H1 (cell line): ENCODE results near the gene MATK. TPM values are rescaled to one million over a fixed set of nuclear protein-coding genes. Genes with fewer than 3 reads are reported as not detected.
A peak's percentile ranks its signal among the peaks of the same experiment; 100 is the strongest.

Experiments
- ASH2L ChIP-seq: fragments of 200-600, 300-600 bp; sonication (generic); IDR thresholded peaks from one replicate; pipeline ENCODE4 v1.7.1; 2017; ENCODE audit warnings: low read length
- ATF3 ChIP-seq: IDR thresholded peaks from 2 replicates; pipeline ENCODE4 v1.6.1; 2011; ENCODE audit warnings: low read depth, mild to moderate bottlenecking, low read length; ENCODE audit not compliant: insufficient read depth
- CTBP2 ChIP-seq: IDR thresholded peaks from 2 replicates; pipeline ENCODE4 v1.7.0; 2011; ENCODE audit warnings: borderline replicate concordance, mild to moderate bottlenecking, moderate library complexity, mixed read lengths, low read length; ENCODE audit not compliant: insufficient read depth, insufficient read length
- E2F6 ChIP-seq: IDR thresholded peaks from 2 replicates; pipeline ENCODE4 v1.6.1; 2012; ENCODE audit warnings: inconsistent platforms
- HDAC2 ChIP-seq, 2 experiments: fragments of 300-600 bp in 1 of 2; sonication (generic) in 1 of 2; IDR thresholded peaks; 2 replicates each; pipeline ENCODE4 v1.6.1; 2011 to 2012; ENCODE audit warnings: low read depth in 2 of 2, low read length in 2 of 2, mild to moderate bottlenecking in 2 of 2, moderate library complexity in 2 of 2, borderline replicate concordance in 1 of 2, inconsistent platforms in 1 of 2
- JUN ChIP-seq: IDR thresholded peaks from 2 replicates; pipeline ENCODE4 v1.6.1; 2011; ENCODE audit warnings: low read depth, mild to moderate bottlenecking, improper control_type of control experiment, low read length
- KDM4A ChIP-seq: IDR thresholded peaks from one replicate; pipeline ENCODE4 v1.7.1; 2012; ENCODE audit warnings: low read depth, mild to moderate bottlenecking, moderate library complexity, low read length, inconsistent platforms; ENCODE audit not compliant: severe bottlenecking
- MAFK ChIP-seq: IDR thresholded peaks from 2 replicates; pipeline ENCODE4 v1.6.1; 2012; ENCODE audit warnings: low read depth, mild to moderate bottlenecking, improper control_type of control experiment, low read length
- POLR2AphosphoS5 ChIP-seq: IDR thresholded peaks from 2 replicates; pipeline ENCODE4 v1.6.1; 2011; ENCODE audit warnings: low read depth, low read length
- SIN3A ChIP-seq, 2 experiments: IDR thresholded peaks in 1 of 2; conservative IDR thresholded peaks in 1 of 2; 2 replicates each; pipeline ENCODE4 v1.6.1; 2011 to 2012; ENCODE audit warnings: low read length in 2 of 2, improper control_type of control experiment in 1 of 2, low read depth in 1 of 2, mild to moderate bottlenecking in 1 of 2
- SUZ12 ChIP-seq: fragments of 200-600 bp; sonication (generic); IDR thresholded peaks from 2 replicates; pipeline ENCODE4 v1.6.1; 2012; ENCODE audit warnings: mild to moderate bottlenecking, inconsistent platforms, low read length, moderate library complexity, mixed read lengths
- TAF7 ChIP-seq: optimal IDR thresholded peaks from 2 replicates; pipeline ENCODE3; 2011; ENCODE audit warnings: low read depth, mild to moderate bottlenecking, inconsistent platforms, low read length, moderate library complexity, borderline replicate concordance
- polyA plus RNA-seq, 7 experiments: library from polyadenylated mRNA; depleted of rRNA in 3 of 7; stranded (reverse) in 5 of 7; unstranded in 2 of 7; fragments of >200 nt in 5 of 7; fragments of 200-250 nt in 2 of 7; gene quantifications; 1 replicate in 5 of 7; 2 replicates in 1 of 7; 4 replicates in 1 of 7; pipeline versions ENCODE4 v1.2.1 to v1.2.3, GENCODE V29; 2011 to 2013; ENCODE audit warnings: missing spikeins in 2 of 7, mixed read lengths in 2 of 7
- total RNA-seq: library from RNA; stranded (reverse); fragmentation: NEBNext Ultra II Directional; extraction: Animal tissue kit (Norgen Biotek cat#: 25700); gene quantifications from 2 replicates; pipeline ENCODE4 v1.2.1, GENCODE V29; 2021

The MATK gene
- total and polyA plus RNA-seq, 2 of the 8 experiments (the other 6 are each of a cell fraction or from before 2014, with no cell fraction given): 20.5 to 21.4 TPM

GRCh38 chr19:3801412-3802096 lies 15.4 kb upstream of the MATK start (continued):
- TF ChIP-seq HDAC2 (IDR thresholded peaks at IDR 0.05; ENCODE audit: borderline replicate concordance in 1 of 2, low read depth in 2 of 2, low read length in 2 of 2) (no peak), SIN3A (conservative IDR thresholded peaks at IDR 0.05 in 1 of 2, IDR thresholded peaks at IDR 0.05 in 1 of 2; ENCODE audit: low read depth in 1 of 2, low read length in 2 of 2) (peak in 1 of 2 experiments; percentile 70; a peak in 2 of 4 replicates), KDM4A (peak; percentile 50), E2F6 (no peak), CTBP2 (peak; percentile 76), ASH2L (peak; percentile 67), MAFK (no peak), SUZ12 (peak; percentile 40; the same call in 1 of the 2 replicates), TAF7 (no peak), ATF3 (no peak), POLR2AphosphoS5 (no peak), JUN (no peak)
